MM.1S (cell line): ENCODE measurements around the gene RCBTB2.

Experiments
- DNase-seq: peaks from one replicate; pipeline ENCODE4 v3.0.0-alpha.2; 2015
- H2AFZ ChIP-seq: fragments of 300-600 bp; sonication (generic); 2 replicates; pipeline ENCODE4 v1.6.0; 2016; ENCODE audit warnings: antibody characterized with exemption, low read length
- H3F3A ChIP-seq: fragments of 300-600 bp; sonication (generic); 2 replicates; pipeline ENCODE4 v1.6.1; 2016; ENCODE audit warnings: mild to moderate bottlenecking, antibody characterized with exemption, low read length, moderate library complexity, mixed read lengths; ENCODE audit not compliant: insufficient read depth
- H3K27ac ChIP-seq: fragments of 300-600 bp; sonication (generic); 2 replicates; pipeline ENCODE4 v1.5.1; 2016; ENCODE audit warnings: mild to moderate bottlenecking, low read length
- H3K27me3 ChIP-seq: fragments of 300-600 bp; sonication (generic); replicated peaks from 2 replicates; pipeline ENCODE4 v1.6.0; 2016; ENCODE audit warnings: low read length; ENCODE audit not compliant: insufficient read depth
- H3K36me3 ChIP-seq: fragments of 300-600 bp; sonication (generic); replicated peaks from 2 replicates; pipeline ENCODE4 v1.6.1; 2016; ENCODE audit warnings: mild to moderate bottlenecking, low read length, mixed read lengths; ENCODE audit not compliant: insufficient read depth
- H3K4me1 ChIP-seq: fragments of 300-600 bp; sonication (generic); 2 replicates; pipeline ENCODE4 v1.6.1; 2016; ENCODE audit warnings: low read length, mixed read lengths
- H3K4me2 ChIP-seq: fragments of 300-600 bp; sonication (generic); 2 replicates; pipeline ENCODE4 v1.6.0; 2016; ENCODE audit warnings: low read depth, low read length
- H3K4me3 ChIP-seq: fragments of 300-600 bp; sonication (generic); 2 replicates; pipeline ENCODE4 v1.5.1; 2016; ENCODE audit warnings: low read length, mixed read lengths
- H3K79me2 ChIP-seq: fragments of 300-600 bp; sonication (generic); 2 replicates; pipeline ENCODE4 v1.6.1; 2016; ENCODE audit warnings: mixed run types, low read length, mixed read lengths
- H3K9ac ChIP-seq: fragments of 300-600 bp; sonication (generic); 2 replicates; pipeline ENCODE4 v1.6.1; 2016; ENCODE audit warnings: low read length, mixed read lengths
- H3K9me2 ChIP-seq: fragments of 300-600 bp; sonication (generic); replicated peaks from 2 replicates; pipeline ENCODE4 v1.6.1; 2016; ENCODE audit warnings: mild to moderate bottlenecking, low read length, mixed read lengths; ENCODE audit not compliant: insufficient read depth
- H3K9me3 ChIP-seq: fragments of 300-600 bp; sonication (generic); replicated peaks from 2 replicates; pipeline ENCODE4 v1.6.1; 2016; ENCODE audit warnings: mild to moderate bottlenecking, low read length, mixed read lengths; ENCODE audit not compliant: insufficient read depth
- H4K20me1 ChIP-seq: fragments of 300-600 bp; sonication (generic); 2 replicates; pipeline ENCODE4 v1.6.1; 2016; ENCODE audit warnings: mild to moderate bottlenecking, low read length, moderate library complexity, mixed read lengths; ENCODE audit not compliant: insufficient read depth
- EZH2 ChIP-seq: fragments of 300-600 bp; sonication (generic); optimal IDR thresholded peaks from 2 replicates; pipeline ENCODE3; 2017; ENCODE audit warnings: low read depth, mild to moderate bottlenecking, antibody characterized with exemption, low read length, mixed read lengths
- EZH2phosphoT487 ChIP-seq: fragments of 300-600 bp; sonication (generic); IDR thresholded peaks from 2 replicates; pipeline ENCODE4 v1.6.1; 2018; ENCODE audit warnings: antibody characterized with exemption, low read length
- TF ChIP-seq, protein P1 (sequence below): fragments of 300-600 bp; sonication (generic); IDR thresholded peaks from 2 replicates; pipeline ENCODE4 v1.5.1; 2016; ENCODE audit warnings: antibody characterized with exemption, low read length, mixed read lengths

Gene RCBTB2

DNA sequence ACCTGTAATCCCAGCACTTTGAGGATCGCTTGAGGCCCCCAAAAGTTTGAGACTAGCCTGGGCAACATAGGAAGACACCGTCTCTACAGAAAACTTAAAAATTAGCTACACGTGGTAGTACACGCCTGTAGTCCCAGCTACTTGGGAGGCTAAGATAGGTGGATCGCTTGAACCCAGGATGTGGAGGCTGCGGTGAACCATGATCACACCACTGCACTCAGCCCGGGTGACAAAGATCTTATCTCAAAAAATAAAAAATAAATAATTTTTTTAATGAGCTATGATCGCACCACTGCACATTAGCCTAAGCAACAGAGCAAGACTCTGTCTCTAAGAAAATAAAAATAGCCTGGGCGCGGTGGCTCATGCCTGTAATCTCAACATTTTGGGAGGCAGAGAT, 6.6 kb downstream of the RCBTB2 start:
- H3K4me1 ChIP-seq, result peaks cover 2% of the 10 kb centered on the region; the same call in 1 of the 2 replicates
- no peaks in the 10 kb centered on the region for H4K20me1 ChIP-seq
- TF ChIP-seq, protein P1, sequence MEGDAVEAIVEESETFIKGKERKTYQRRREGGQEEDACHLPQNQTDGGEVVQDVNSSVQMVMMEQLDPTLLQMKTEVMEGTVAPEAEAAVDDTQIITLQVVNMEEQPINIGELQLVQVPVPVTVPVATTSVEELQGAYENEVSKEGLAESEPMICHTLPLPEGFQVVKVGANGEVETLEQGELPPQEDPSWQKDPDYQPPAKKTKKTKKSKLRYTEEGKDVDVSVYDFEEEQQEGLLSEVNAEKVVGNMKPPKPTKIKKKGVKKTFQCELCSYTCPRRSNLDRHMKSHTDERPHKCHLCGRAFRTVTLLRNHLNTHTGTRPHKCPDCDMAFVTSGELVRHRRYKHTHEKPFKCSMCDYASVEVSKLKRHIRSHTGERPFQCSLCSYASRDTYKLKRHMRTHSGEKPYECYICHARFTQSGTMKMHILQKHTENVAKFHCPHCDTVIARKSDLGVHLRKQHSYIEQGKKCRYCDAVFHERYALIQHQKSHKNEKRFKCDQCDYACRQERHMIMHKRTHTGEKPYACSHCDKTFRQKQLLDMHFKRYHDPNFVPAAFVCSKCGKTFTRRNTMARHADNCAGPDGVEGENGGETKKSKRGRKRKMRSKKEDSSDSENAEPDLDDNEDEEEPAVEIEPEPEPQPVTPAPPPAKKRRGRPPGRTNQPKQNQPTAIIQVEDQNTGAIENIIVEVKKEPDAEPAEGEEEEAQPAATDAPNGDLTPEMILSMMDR, result no peak
- no peak for TF ChIP-seq EZH2phosphoT487
- TF ChIP-seq EZH2, result no peak
- H3K79me2 ChIP-seq, result no peaks in the 10 kb centered on the region
- DNase-seq, result no peak
- no peak overlapping the region for H3K9ac ChIP-seq
- H3K9me3 ChIP-seq, result no peaks in the 10 kb centered on the region
- no peaks in the 10 kb centered on the region for H3F3A ChIP-seq
- H3K27me3 ChIP-seq, result no peaks in the 10 kb centered on the region
- no peak overlapping the region for H3K27ac ChIP-seq
- no peak overlapping the region for H2AFZ ChIP-seq
- no peaks in the 10 kb centered on the region for H3K9me2 ChIP-seq
- H3K4me2 ChIP-seq, result no peak overlapping the region
- H3K36me3 ChIP-seq, result no peaks in the 10 kb centered on the region
- H3K4me3 ChIP-seq, result no peak overlapping the region

DNA sequence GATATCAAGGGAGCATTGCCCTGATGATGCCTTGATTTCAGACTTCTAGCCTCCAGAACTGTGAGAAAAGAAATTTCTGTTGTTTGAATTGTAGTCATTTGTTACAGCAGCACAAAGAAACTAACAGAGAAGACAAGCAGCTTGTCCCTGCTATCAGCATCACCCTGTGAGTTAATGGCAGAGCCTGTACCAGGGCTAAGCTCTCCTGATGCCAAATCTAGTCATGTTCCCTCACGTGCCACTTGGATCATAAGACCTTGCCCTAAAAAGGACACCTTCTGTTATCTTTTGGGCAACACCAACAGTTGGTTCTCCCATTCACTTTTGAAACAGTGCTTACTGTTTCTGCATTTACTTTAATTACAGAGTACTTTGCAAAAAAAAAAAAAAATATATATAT, 14.8 kb downstream of the RCBTB2 start:
- H3K4me1 ChIP-seq, result no peaks in the 10 kb centered on the region
- no peaks in the 10 kb centered on the region for H3K9me3 ChIP-seq
- no peak for TF ChIP-seq EZH2phosphoT487
- TF ChIP-seq EZH2, result no peak
- TF ChIP-seq, protein P1, result no peak
- H3K27me3 ChIP-seq, result no peaks in the 10 kb centered on the region
- H3F3A ChIP-seq, result no peaks in the 10 kb centered on the region
- no peak overlapping the region for H3K27ac ChIP-seq
- no peaks in the 10 kb centered on the region for H3K79me2 ChIP-seq
- H3K4me3 ChIP-seq, result no peak overlapping the region
- H3K9me2 ChIP-seq, result no peaks in the 10 kb centered on the region
- H3K9ac ChIP-seq, result no peak overlapping the region
- H3K36me3 ChIP-seq, result no peaks in the 10 kb centered on the region
- DNase-seq, result no peak
- no peak overlapping the region for H3K4me2 ChIP-seq
- no peak overlapping the region for H2AFZ ChIP-seq
- H4K20me1 ChIP-seq, result no peaks in the 10 kb centered on the region

DNA sequence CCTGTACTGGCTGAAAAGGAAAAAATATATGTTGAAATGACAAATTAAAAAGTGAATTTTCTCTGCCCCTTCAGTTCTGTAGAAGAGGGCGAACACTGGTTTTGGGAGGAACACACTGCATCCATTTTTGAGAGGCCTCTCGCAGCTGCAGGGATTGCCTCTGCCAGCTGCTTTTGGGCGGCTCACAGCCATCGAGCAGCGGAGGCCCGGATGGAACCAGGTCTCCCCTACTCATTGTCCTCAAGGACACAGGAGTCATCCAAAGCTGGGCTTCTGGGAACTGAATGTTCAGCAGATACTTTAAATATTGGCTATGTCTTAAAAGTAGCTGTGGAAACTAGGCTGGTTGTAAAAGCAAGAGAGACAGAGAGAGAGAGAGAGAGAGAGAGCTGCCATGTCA, 17.1 kb downstream of the RCBTB2 start:
- Histone ChIP-seq H3F3A (no peaks in the 10 kb centered on the region), H3K9me2 (no peaks in the 10 kb centered on the region), H3K27ac (no peak overlapping the region), H3K27me3 (no peaks in the 10 kb centered on the region), H3K79me2 (no peaks in the 10 kb centered on the region), H3K4me1 (no peaks in the 10 kb centered on the region), H3K4me2 (no peak overlapping the region), H3K9me3 (no peaks in the 10 kb centered on the region), H3K9ac (no peak overlapping the region), H2AFZ (no peak overlapping the region), H3K4me3 (no peak overlapping the region), H4K20me1 (no peaks in the 10 kb centered on the region), H3K36me3 (no peaks in the 10 kb centered on the region)
- TF ChIP-seq, protein P1, result no peak
- TF ChIP-seq EZH2phosphoT487, result no peak
- TF ChIP-seq EZH2, result no peak
- no peak for DNase-seq
